Inflammatory macrophage treated with lipopolysaccharide for 4 hours (primary cell): ENCODE results near the gene SQSTM1.

ENCODE experiments used
- DNase-seq: peaks from one replicate; pipeline ENCODE4 v3.0.0-alpha.2; 2020

SQSTM1 gene

DNA sequence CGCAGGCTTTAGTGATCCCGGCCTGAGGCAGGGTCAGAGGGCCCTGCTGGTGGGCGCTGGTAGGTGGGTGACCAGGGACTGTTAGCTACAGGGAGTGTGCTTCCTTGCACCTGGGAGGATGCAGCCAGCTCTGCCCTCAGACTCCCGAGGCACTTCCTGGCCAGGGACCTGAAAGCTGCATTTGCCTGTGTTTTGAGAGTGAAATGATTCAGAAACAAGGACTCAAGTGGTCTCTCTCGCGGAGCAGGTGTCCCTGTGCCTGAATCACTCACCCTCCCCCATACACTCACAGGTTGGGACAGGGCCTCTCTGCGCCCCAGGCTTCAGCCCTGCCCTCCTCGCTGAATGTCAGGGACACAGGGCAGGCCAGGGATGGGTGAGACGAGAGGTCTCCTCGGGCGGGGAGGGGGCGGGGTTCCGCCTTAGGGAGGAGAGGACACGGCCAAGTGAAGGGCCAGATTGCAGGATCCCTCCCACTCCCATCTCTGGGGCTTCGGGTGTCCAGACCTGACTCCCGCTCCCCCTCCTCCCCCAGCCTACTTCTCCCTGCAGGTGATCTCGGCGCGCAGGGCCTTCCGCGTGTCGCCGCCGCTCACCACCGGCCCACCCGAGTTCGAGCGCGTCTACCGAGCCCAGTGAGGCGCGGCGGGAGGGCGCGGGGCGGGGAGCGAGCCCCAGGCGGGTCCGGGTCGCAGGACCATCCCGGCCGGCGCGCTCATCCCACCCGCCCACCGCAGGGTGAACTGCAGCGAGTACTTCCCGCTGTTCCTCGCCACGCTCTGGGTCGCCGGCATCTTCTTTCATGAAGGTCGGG lies 25.4 kb upstream of the SQSTM1 start:
- DNase-seq: no peak

DNA sequence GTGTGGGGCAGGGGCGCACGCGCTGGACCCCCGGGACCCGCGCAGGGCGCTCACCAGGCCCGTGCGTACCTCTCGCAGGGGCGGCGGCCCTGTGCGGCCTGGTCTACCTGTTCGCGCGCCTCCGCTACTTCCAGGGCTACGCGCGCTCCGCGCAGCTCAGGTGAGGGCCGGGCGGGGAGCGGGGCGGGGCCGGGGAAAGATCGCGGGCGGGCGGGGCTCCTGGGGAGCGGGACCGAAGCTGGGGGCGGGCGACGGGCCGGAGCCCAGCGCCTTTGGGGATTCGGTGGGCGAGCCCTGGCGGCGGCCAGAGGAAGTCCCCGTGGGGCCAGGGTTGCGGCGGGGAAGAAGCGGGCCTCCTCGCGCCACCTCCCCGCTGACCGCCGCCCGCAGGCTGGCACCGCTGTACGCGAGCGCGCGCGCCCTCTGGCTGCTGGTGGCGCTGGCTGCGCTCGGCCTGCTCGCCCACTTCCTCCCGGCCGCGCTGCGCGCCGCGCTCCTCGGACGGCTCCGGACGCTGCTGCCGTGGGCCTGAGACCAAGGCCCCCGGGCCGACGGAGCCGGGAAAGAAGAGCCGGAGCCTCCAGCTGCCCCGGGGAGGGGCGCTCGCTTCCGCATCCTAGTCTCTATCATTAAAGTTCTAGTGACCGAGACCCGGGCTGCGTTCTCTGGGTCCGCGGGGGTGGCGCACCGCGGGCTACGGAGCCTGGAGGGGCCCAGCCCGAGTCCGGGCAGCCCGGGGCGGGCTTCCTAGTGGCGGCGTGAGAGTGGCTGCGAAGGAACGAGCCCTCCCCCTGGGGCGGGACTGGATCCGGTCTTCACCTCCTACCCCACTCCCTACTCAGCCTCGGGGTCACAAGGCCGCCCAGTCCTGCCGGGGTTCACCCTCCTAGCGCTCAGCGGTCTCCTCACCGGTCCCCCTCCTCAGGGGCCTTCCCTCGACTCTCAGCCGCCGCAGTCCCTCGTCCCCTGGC lies 24.6 kb upstream of the SQSTM1 start:
- DNase-seq: peak; percentile 88

DNA sequence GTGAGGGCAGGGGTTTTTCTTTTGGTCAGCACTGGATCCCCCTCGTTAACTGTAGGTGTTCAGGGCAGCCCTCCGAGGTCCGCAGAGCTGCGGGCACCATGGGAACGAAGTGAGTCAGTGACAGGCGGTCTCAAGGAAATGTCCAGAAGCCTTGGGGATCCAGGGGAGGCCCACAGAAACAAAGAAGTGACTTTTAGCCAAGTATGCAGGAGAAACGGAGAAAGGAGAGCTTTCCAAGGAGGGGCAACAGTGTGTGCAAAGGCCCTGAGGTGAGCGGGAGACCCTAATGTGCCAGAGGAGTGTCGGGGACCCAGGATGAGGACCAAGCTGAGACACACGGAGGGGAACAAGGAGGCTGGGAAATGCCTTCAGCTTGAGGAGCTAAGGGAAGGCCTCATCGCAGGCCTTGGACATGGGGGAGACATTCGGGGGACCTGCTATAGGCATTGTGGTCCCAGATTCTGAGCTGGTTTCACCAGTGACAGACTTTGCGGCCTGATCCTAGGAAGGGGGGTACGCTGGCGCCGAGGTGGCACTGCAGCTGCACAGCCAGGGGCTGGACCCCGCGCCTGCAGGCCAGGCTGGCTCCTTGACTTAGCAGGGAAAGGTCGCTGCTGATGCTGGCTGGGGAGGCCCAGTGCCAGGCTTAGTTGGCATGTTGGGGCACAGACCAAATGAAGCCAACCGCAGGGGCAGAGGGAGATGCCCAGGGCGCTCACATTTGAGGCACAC lies 23.7 kb upstream of the SQSTM1 start:
- no peak for DNase-seq

DNA sequence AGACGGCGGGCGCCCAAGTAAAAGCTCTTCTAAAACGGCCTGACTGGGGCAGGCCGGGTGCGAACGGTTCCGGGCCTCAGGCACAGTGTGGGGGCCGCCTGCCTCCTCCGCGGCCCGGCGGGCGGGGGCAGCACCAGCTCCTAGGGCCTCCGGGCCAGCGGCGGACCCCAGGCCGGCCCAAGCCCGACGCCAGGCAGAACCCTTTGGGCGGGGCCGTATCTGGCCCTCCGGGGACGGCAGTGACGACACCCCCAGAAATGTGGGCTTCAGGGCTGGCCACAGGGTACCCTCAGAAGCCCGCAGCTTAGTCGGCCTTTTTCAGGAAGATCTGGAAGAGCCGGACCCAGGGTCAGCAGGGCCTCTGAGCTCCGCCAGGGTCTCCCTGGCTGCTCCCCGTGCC lies 23.0 kb upstream of the SQSTM1 start:
- no peak for DNase-seq

DNA sequence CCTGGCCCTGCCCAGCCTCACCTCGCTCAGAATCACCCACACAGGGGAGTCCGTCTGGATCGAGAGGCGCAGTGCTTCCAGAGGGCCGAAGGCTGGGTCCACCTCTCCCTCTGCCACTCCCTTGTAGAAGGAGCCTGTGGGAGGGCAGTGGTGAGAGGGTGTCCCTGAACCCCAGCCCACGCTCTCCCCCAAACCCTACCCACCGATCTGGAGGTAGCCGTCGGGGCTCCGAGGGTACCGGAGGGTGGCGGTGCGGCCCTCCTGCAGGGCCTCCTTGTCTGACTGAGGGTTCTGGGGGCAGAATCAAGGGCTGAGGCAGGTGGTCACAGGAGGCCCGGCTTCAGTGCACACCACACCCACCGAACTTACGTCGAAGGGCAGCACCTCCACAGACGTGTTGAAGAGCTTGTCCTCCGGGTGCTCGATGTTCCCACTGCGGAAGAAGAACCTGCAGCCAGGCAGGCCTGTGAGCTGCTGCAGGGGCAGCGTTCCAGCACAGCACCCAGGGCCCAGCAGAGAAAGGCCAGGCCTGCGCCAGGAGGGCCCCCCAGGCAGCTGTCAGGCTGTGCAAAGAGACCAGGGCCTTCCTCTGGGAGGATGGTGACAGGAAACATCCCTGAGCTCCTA lies 22.4 kb upstream of the SQSTM1 start:
- DNase-seq: no peak

DNA sequence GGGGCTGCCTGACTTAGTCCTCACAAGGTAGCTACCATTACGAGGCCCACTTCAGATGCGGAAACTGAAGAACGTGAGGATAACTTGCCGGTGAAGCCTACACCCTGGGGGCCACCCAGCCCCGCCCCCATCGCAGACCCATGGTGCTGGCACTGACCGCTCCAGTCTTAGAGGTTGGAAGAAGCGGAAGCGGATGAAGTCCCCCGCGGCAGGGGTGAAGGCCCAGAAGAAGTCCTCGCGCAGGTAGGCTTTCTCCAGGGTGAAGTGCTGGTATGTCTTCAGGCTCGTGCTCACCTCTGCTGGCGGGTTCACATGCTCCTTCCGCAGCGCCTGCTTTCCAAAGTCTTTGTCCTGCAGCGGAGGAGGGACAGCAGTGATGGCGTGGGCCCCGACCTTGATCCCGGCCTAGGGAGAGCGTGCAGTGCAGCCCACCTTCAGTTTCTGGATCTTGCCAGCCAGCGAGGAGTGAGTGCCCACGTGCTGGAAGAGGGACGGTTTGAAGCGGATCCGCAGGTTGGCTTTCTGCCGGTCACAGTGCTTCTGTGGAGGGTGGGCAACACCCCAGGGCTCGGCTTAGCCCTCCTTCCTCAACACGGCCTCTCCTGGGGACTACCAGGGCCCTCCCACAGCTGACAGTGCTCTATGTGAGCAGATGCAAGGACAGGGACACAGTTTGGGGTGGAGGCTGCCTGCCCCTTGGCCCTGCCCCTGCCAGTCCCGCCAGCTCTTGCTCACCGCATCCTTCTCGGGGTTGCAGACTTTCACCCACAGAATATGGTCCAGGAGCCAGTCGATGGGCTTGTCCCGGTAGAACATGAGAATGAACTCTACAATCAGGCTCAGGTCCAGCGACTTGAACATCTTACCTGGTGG lies 21.7 kb upstream of the SQSTM1 start:
- no peak for DNase-seq

DNA sequence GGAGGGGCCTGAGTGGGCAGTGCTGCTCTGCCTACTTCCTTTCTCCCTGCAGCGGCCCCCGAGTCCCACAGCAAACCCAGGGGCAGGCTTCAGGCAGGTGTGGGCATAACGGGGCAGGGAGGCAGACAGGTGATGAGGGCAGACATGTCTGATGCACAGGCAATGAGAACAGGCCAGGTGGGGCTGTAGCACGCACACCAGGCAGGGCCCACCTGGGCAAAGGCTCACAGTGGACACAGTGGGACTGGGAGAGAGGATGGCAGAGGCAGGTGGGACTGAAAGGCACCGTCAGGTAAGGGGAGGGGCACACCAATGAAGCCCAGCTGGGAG lies 21.1 kb upstream of the SQSTM1 start:
- DNase-seq: no peak

DNA sequence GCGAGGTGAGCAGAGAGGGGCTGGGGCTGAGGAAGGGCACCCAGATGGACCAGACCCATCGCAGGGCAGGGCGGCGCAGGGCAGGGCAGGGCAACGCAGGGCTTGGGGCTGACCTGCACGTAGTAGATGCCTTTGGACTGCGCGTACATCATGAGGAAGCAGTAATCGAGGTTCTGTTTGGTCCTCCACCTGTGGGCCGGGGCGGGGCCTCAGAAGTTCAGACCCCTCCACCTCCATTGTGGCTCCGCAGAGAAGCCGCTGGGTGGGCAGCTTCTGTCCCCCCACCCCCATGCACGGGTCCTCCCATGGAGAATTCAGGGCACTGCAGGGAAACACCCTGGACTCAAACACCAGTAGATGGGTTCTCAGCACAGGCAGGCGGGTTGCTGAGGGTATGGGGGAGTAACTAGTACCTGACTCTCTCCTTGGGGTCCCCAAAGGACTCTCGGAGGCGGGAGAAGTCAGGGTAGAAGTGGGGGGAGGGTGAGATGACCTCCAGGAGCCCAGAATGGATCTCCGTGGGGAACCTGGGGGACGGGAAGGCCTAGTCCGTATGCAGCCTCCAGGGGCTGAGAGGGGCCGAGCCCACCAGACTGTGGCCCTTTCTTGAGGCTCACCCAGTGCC lies 20.5 kb upstream of the SQSTM1 start:
- DNase-seq: no peak

DNA sequence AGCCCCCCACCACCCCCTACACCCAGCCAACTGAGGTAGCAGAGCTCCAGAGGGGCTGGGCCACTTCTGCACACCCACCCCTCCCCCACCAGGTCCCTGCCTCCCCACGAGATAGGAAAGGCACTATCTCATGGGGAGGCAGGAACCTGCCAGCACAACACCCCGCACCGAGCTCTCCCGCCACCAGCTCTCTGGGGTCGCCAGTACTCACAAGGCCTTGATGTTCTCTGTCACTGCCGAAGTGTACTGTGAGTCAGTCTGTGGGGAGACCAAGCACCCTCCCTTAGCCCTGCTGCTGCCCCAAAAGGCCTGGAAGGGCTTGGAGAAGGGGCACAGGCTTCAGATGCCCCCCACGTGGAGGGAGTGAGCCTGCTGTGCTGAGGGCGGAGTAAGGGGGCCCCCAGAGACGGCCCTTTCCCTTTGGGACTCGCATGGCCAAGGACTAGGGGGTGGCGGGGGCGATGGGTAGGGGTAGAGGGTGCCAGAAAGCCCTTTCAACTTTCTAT lies 20.0 kb upstream of the SQSTM1 start:
- DNase-seq: no peak

DNA sequence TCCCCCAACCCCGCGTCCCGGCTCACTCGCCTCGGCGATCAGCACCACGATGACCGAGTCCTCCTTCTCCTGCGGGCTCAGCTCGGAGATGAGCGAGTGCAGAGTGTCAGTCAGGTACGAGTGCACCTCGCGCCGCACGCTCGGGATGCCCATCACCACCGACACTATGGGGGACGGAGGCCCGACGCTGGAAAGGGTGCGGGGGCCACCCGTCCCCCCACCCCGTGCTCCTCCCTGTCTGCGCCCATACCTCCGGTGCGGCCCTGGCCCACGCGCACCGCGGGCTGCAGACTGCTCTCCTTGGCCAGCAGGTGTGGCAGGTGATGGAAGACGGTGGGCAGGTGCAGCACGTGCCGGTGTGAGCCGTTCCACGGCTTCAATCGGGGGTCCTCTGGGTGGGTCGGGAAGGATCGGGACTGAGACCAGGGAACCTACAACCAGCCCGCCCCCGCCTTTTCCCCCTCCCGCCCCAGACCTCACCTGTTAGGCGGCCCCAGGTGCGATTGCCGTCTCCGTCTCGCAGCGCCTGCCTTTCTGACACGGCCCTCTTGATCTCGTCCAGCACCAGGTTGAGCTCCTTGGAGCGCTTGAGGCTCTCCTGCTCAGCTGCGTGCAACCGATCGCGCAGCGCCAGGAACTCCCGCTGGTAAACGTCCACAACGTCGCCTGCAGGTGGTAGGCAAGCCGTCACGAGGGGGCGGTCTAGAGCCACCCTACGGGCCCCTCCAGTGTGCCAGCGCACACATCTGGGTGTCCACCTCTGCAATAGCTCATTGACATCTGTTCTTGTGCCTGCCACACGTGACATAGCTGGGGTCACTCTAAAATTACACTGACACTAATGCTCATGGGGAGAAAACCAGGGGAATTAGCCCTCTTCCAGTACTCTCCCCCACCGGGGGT lies 19.1 kb upstream of the SQSTM1 start:
- DNase-seq: peak; percentile 73

DNA sequence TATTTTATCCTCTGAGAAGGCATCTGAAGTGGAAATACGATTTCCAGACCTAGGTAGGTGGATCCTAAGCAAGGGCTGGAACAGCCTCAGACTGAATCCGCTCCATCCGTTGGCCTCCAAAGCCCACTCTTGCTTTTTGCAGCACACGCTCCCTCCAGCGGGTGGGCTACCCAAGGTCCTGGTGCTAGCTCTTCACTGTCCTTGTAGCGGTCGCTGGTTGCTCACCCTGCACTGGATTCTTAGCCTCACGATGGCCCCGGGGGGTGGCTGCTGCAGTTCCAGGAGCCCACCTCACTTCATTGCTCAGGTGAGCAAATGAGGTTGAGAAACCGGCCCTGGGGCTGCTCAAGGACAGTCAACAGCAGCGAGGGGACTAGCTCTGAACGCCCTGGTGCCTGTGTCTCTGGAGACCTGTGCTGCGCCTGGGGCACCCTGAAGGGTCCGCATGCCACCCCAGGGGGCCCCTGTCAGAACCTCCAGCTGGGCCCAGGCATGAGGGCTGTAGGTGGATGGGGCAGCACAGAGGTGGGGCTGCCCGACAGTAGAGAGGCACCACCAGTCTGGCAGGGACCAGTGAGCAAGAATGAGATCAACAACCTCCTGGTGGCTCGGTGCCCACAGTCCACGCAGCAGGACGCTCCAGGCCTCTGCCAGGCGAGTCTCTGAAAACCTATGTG lies 18.4 kb upstream of the SQSTM1 start:
- DNase-seq: no peak

DNA sequence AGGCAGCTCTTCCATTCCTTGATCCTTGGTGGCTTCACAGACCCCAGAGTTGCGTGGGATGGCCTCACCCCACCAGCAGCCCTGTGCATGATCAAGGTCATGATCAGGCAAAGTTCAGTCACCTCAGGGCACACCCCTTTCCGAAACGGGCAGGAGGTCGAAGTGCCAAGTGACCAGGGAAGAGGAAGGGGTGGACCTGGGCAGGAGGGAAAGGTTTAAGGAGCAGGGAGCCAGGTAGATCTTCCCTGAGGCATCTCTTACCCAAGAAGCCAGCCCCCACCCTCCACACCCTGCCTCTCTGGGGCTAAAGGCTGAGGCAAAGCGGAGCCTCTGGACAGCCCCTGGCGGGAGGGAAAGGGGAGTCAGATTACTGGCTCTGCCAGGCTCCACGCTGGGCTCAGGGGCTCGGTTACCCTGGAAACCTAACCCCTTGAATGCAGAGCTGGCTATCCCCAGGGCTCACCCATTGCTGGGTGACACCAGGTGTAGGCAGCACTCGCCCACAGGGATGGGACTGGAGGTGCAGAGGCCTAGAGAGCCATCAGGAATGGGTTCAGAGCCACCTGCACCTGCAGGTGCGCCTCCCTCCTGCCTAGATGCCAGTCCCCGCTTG lies 17.6 kb upstream of the SQSTM1 start:
- no peak for DNase-seq

DNA sequence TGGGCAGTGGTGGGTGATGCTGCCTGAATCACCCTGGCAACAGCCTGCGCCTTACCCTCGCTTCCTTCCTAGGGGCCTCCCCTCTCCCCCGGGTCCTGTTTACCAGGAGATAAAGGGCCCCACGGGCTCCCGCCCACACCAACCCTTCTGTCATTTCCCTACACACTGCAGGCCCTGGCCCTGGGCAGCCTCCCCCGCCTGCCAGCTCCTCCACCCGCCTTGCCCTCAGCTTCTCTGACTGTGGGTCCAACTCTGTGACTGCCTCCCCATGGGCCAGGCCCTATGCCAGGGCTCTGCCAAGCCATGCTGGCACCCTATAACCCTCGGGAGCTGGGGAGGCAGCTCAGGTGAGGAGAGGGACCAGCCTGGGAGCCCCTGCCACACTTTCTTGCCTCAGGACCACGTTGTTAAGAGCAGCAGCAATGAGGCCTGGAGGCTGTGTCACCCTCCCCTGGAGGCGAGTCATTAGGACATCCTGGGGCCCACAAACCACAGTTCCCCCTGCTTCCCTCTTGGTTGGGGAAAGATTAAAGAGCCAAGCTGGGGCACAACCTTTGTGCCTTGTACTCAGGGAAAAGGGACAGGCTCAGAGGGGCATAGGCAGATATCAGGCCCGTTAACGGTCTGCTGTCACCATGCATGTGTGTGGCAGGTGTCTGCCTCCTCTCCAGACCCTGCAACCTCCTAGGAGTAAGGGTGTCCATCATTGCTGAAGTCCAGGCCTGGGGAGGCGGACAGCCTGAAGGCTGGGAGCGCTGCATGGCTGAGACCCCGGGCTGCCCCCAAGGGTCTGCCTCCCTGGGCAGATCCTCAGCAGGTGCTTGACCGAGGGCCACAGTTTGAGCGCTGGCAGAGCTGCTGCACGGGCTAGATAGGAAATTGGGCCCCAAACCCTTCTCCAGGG lies 16.8 kb upstream of the SQSTM1 start:
- DNase-seq: peak; percentile 67

DNA sequence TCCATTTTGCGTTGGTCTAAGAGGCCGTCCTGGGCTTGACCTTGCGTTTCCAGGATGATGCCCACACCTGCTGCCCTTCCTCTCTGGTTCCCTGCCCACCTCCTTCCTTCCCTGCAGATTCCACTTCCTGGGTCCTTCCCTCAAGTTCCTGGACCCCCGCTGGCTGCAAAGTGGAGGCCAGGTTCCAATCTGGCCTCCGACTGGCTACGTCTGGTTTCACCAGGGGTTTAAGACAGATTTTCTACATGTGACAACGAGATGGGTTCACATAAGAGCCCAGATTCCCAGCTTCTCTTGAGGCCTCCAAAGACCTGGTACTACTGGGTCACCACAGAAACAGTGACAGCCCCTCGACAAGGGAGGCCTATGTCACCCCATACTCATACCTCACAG lies 16.2 kb upstream of the SQSTM1 start:
- no peak for DNase-seq

DNA sequence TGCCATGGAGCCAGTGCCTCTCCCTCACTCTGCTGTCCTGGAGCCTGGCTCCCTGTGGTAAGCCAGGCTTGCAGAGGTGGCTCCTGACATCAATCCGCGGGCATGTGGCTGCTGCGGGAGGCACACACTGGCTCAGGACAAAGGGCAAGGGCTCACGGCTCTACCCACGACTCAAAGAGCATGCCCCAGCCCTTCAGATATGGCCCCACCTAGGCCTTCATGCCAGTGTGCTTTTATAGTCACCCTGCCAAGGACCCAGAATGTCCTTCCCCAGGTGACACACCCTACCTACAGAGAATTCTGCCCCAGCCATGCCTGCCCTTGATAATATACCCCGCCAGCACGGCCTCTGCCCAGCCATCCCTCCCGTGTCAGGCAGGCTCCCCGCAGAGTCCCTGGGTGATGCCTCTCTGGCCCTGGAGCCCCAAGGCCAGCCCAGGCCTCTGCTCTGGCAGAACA lies 15.6 kb upstream of the SQSTM1 start:
- DNase-seq: no peak

DNA sequence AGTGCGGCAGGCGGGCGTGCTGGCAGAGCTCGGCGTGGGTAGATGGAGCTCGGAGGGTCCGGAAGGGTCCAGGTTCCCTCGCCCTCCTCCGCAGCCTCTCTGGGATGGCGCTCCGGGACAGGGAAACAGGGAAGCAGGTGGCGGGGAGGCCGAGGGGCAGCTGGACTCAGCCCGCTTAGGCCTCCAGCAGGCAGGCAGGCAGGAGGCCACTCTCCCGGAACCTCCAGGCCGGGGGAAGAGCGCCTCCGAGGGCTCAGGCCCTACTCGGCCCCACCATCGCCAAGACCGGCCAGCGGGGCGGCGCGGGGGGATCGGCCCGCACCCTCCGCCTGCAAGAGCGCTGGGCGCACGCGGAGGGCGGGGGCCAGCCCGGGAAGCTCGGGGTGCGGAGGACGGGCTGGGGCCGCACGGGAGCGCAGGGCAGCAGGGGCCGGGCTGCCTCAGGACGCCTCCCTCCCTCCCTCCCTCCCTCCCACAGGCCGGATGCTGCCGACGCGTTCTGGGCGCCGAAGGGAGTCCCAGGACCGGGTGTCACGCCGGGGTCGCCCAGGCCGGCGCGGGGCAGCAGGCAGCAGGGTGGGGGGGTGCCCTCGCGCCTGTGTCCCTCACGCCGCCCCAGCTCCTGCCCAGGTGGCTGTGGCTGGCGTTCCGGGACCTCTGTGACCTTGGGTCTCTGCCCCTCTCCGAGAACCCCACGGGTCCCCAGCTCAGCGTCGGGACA lies 15.0 kb upstream of the SQSTM1 start:
- peak; percentile 44 for DNase-seq
